Stomach (tissue), 9 donors: ENCODE data around the gene HEPACAM. TPM values are rescaled to one million over a fixed set of nuclear protein-coding genes. Genes with fewer than 3 reads are reported as not detected.

Experiments
- DNase-seq, 2 donors: peaks; one replicate each; pipeline versions ENCODE4 v3.0.0 to v3.0.0-alpha.2; 2013 to 2019
- H3K27ac ChIP-seq, 5 donors: fragments of 200-600 bp in 4 of 5; sonication (generic) in 4 of 5; one replicate each; pipeline ENCODE4 v1.5.1; 2013 to 2019; ENCODE audit warnings: mild to moderate bottlenecking in 1 of 5, moderate library complexity in 1 of 5
- H3K27me3 ChIP-seq, 3 donors: fragments of 200-600 bp; sonication (generic); one replicate each; pipeline ENCODE4 v1.5.1; 2017 to 2019; ENCODE audit warnings: mixed run types in 1 of 3
- H3K36me3 ChIP-seq, 4 donors: fragments of 200-600 bp; sonication (generic); 1 replicate in 3 of 4; 2 replicates in 1 of 4; pipeline ENCODE4 v1.5.1; 2016 to 2019
- H3K4me1 ChIP-seq, 4 donors: fragments of 200-600 bp; sonication (generic); one replicate each; pipeline ENCODE4 v1.5.1; 2016 to 2019
- H3K4me3 ChIP-seq, 4 donors: fragments of 200-600 bp; sonication (generic) in 3 of 4; one replicate each; pipeline ENCODE4 v1.5.1; 2016 to 2019; ENCODE audit warnings: mild to moderate bottlenecking in 1 of 4
- H3K9me3 ChIP-seq, 4 donors: fragments of 200-600 bp; sonication (generic); one replicate each; pipeline ENCODE4 v1.5.1; 2016 to 2019
- EP300 ChIP-seq: sonication (generic); formaldehyde crosslinking; IDR thresholded peaks from one replicate; pipeline ENCODE4 v1.6.1; 2017; ENCODE audit warnings: antibody characterized with exemption
- POLR2A ChIP-seq, 4 donors: fragments of 450-650 bp; IDR thresholded peaks; one replicate each; pipeline ENCODE4 v1.6.1; 2016; ENCODE audit warnings: antibody characterized with exemption in 4 of 4, control low read depth in 2 of 4, mild to moderate bottlenecking in 1 of 4, moderate library complexity in 1 of 4
- POLR2AphosphoS5 ChIP-seq, 3 donors: sonication (generic); formaldehyde crosslinking; IDR thresholded peaks; one replicate each; pipeline ENCODE4 v1.6.1; 2016; ENCODE audit warnings: antibody characterized with exemption in 3 of 3
- WGBS, 5 donors: extraction: QIAGEN DNeasy Blood & Tissue Kit in 3 of 5; methylation state at CpG; one replicate each; pipeline versions ENCODE4 v1.1.5 to v1.1.7; 2013 to 2018; 5-methylcytosine and 5-hydroxymethylcytosine counted together
- intact Hi-C: fragments of 100-400 bp; cut with DNase I; formaldehyde crosslinking; loops from one replicate; pipeline ENCODE4 v1.15.1; 2023; ENCODE audit warnings: low total_unique reads
- polyA plus RNA-seq, 3 donors: library from polyadenylated mRNA; stranded (reverse); fragments of 200-250 nt; gene quantifications; one replicate each; pipeline ENCODE4 v1.2.3, GENCODE V29; 2013
- total RNA-seq, 5 donors: library from RNA; depleted of rRNA; stranded (reverse); fragments of >200 nt; gene quantifications; one replicate each; pipeline versions ENCODE4 v1.1.0 to v1.2.3, GENCODE V29; 2014 to 2016
- TF ChIP-seq, protein P1 (sequence below), 7 experiments: fragments of 450-650 bp in 4 of 7; fragments of 200-600 bp in 3 of 7; sonication (generic) in 3 of 7; IDR thresholded peaks; one replicate each; pipeline ENCODE4 v1.5.1; 2016 to 2019; ENCODE audit warnings: antibody characterized with exemption in 7 of 7, control low read depth in 2 of 7, mild to moderate bottlenecking in 1 of 7
- donor health status: healthy with polysubstance abuse.
- donor health status: Bipolar disorder and iron deficiency.
- donor health status: healthy.

HEPACAM gene
- total and polyA plus RNA-seq, 8 donors, result 0.10 TPM; not detected in 7

GRCh38 chr11:124894606-124895430 lies 41.0 kb downstream of the HEPACAM start:
- WGBS, 5 donors, result 56 to 76% (median 69%) methylated on average over 2 to 4 of the region's 4 CpGs
- H3K27me3 ChIP-seq, result peaks cover 0 to 5% (median 4%) of the 10 kb centered on the region in 3 donors
- peak overlapping the region in 2 of 5 donors; percentile 69 to 77 for H3K27ac ChIP-seq
- intact Hi-C loops, result no loop called here
- peaks cover 0 to 9% (median 5%) of the 10 kb centered on the region in 4 donors for H3K4me1 ChIP-seq
- no peak for DNase-seq
- H3K4me3 ChIP-seq, result peak overlapping the region in 2 of 4 donors; percentile 7 to 28
- no peaks in the 10 kb centered on the region for H3K36me3 ChIP-seq
- no peaks in the 10 kb centered on the region for H3K9me3 ChIP-seq
- TF ChIP-seq POLR2A (IDR thresholded peaks at IDR 0.05) (no peak), EP300 (no peak), POLR2AphosphoS5 (IDR thresholded peaks at IDR 0.05) (no peak)
- TF ChIP-seq, protein P1, sequence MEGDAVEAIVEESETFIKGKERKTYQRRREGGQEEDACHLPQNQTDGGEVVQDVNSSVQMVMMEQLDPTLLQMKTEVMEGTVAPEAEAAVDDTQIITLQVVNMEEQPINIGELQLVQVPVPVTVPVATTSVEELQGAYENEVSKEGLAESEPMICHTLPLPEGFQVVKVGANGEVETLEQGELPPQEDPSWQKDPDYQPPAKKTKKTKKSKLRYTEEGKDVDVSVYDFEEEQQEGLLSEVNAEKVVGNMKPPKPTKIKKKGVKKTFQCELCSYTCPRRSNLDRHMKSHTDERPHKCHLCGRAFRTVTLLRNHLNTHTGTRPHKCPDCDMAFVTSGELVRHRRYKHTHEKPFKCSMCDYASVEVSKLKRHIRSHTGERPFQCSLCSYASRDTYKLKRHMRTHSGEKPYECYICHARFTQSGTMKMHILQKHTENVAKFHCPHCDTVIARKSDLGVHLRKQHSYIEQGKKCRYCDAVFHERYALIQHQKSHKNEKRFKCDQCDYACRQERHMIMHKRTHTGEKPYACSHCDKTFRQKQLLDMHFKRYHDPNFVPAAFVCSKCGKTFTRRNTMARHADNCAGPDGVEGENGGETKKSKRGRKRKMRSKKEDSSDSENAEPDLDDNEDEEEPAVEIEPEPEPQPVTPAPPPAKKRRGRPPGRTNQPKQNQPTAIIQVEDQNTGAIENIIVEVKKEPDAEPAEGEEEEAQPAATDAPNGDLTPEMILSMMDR (IDR thresholded peaks at IDR 0.05), result no peak

DNA sequence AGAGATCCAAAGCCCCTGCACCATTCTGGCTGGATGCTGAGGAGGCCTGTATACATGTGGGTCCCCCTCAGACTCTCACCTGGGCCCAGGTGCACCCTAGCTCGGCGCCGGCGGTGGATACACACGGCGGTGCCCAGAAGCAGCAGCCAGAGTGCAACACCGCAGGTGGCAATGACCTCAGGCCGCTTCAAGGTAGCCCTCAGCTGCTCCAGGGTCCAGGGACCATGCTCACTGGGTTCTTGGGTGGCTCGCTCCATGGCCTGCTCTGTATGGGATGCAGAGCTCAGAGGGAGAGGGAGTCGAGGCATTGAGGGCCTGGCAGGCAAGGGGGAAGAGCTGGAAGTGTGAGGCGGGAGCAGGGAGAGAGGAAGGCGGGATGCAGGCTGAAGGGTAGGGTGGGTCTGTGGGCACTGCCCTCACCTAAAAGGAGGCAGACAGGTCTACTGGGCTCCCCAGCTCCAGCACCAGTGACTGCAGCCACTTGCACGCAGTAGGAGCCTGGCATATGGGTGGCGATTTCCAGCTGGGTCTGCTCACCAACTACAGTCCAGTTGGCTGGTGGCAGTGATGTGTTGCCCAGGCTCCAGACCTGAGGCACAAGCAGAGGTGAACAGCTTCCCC lies 42.0 kb downstream of the HEPACAM start:
- WGBS, 5 donors, result 83 to 86% (median 84%) methylated on average over 10 to 14 of the region's 14 CpGs
- no peak overlapping the region for H3K4me3 ChIP-seq
- no peak for DNase-seq
- TF ChIP-seq POLR2A (IDR thresholded peaks at IDR 0.05) (no peak), POLR2AphosphoS5 (IDR thresholded peaks at IDR 0.05) (no peak), EP300 (no peak)
- TF ChIP-seq, protein P1 (IDR thresholded peaks at IDR 0.05), result no peak
- no peak overlapping the region for H3K27ac ChIP-seq
- H3K27me3 ChIP-seq, result peaks cover 0 to 5% (median 4%) of the 10 kb centered on the region in 3 donors
- no peaks in the 10 kb centered on the region for H3K9me3 ChIP-seq
- H3K36me3 ChIP-seq, result no peaks in the 10 kb centered on the region
- H3K4me1 ChIP-seq, result peaks cover 0 to 7% (median 5%) of the 10 kb centered on the region in 4 donors
- intact Hi-C loops, result no loop called here

- H3K4me1 ChIP-seq, result peaks cover 0 to 7% (median 3%) of the 10 kb centered on the region in 4 donors
- WGBS, 5 donors, result 66 to 81% (median 81%) methylated on average over 9 of the region's 9 CpGs
- no peak overlapping the region for H3K4me3 ChIP-seq
- H3K36me3 ChIP-seq, result no peaks in the 10 kb centered on the region
- peak in 1 of 2 donors; percentile 18 for DNase-seq
- intact Hi-C loops, result no loop called here
- TF ChIP-seq, protein P1 (IDR thresholded peaks at IDR 0.05), result no peak
- TF ChIP-seq EP300 (no peak), POLR2A (IDR thresholded peaks at IDR 0.05) (no peak), POLR2AphosphoS5 (IDR thresholded peaks at IDR 0.05) (no peak)
- no peaks in the 10 kb centered on the region for H3K9me3 ChIP-seq
- H3K27ac ChIP-seq, result peak overlapping the region in 2 of 5 donors; percentile 29 to 54
- H3K27me3 ChIP-seq, result peaks cover 0 to 5% (median 4%) of the 10 kb centered on the region in 3 donors
Observed at GRCh38 chr11:124892750-124893454, 42.9 kb downstream of the HEPACAM start.

GRCh38 chr11:124892146-124892545 lies 43.7 kb downstream of the HEPACAM start:
- TF ChIP-seq POLR2AphosphoS5 (IDR thresholded peaks at IDR 0.05) (no peak), EP300 (no peak), POLR2A (IDR thresholded peaks at IDR 0.05) (no peak)
- TF ChIP-seq, protein P1 (IDR thresholded peaks at IDR 0.05), result no peak
- H3K4me3 ChIP-seq, result no peak overlapping the region
- 72 to 88% (median 83%) methylated on average over 2 of the region's 2 CpGs for WGBS, 5 donors
- H3K36me3 ChIP-seq, result no peaks in the 10 kb centered on the region
- H3K9me3 ChIP-seq, result no peaks in the 10 kb centered on the region
- H3K27ac ChIP-seq, result peak overlapping the region in 1 of 5 donors; percentile 12
- intact Hi-C loops, result no loop called here
- H3K4me1 ChIP-seq, result peaks cover 0 to 7% (median 3%) of the 10 kb centered on the region in 4 donors
- DNase-seq, result peak in 1 of 2 donors; percentile 4
- H3K27me3 ChIP-seq, result peaks cover 0 to 10% (median 0%) of the 10 kb centered on the region in 3 donors
